ENCODE results near the gene NUDT9.
"Not testable (repeated sequence)": the region's sequence is repeated elsewhere in the genome, so short reads cannot be mapped to it uniquely, and the experiment has no call there.

GRCh38 chr4:87406902-87407301, 15.5 kb upstream of the NUDT9 start:
- TF ChIP-seq, protein P1, sequence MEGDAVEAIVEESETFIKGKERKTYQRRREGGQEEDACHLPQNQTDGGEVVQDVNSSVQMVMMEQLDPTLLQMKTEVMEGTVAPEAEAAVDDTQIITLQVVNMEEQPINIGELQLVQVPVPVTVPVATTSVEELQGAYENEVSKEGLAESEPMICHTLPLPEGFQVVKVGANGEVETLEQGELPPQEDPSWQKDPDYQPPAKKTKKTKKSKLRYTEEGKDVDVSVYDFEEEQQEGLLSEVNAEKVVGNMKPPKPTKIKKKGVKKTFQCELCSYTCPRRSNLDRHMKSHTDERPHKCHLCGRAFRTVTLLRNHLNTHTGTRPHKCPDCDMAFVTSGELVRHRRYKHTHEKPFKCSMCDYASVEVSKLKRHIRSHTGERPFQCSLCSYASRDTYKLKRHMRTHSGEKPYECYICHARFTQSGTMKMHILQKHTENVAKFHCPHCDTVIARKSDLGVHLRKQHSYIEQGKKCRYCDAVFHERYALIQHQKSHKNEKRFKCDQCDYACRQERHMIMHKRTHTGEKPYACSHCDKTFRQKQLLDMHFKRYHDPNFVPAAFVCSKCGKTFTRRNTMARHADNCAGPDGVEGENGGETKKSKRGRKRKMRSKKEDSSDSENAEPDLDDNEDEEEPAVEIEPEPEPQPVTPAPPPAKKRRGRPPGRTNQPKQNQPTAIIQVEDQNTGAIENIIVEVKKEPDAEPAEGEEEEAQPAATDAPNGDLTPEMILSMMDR (conservative IDR thresholded peaks at IDR 0.05) = not testable (repeated sequence)
- TF ChIP-seq ZFX (IDR thresholded peaks at IDR 0.05) = not testable (repeated sequence)

Measured in C4-2B (cell line).